K562 (cell line): ENCODE results near the gene RBKS. TPM values are rescaled to one million over a fixed set of nuclear protein-coding genes. Genes with fewer than 3 reads are reported as not detected.

ENCODE experiments used
- ARHGAP35 ChIP-seq: fragments of 450-650 bp; IDR thresholded peaks from 2 replicates; pipeline ENCODE4 v1.6.1; 2018; ENCODE audit not compliant: partially characterized antibody
- ESRRA ChIP-seq: fragments of 450-650 bp; IDR thresholded peaks from 2 replicates; pipeline ENCODE4 v1.6.1; 2014; ENCODE audit warnings: low read depth, mild to moderate bottlenecking, moderate library complexity, borderline replicate concordance
- GABPB2 ChIP-seq: fragments of 250-450 bp; sonication (Bioruptor Pico); conservative IDR thresholded peaks from 2 replicates; pipeline ENCODE4 v1.5.1; 2021; ENCODE audit warnings: mild to moderate bottlenecking
- KLF10 ChIP-seq: fragments of 250-450 bp; sonication (Bioruptor Pico); IDR thresholded peaks from 2 replicates; pipeline ENCODE4 v1.6.1; 2021; ENCODE audit warnings: matching md5 sums
- MLLT1 ChIP-seq, 2 experiments: fragments of 450-650 bp; IDR thresholded peaks; 2 replicates each; pipeline ENCODE4 v1.6.1; 2016
- MTA2 ChIP-seq: fragments of 450-650 bp; IDR thresholded peaks from 2 replicates; pipeline ENCODE4 v1.6.1; 2016; ENCODE audit warnings: low read depth
- NFE2L1 ChIP-seq: fragments of 450-650 bp; IDR thresholded peaks from 2 replicates; pipeline ENCODE4 v1.6.1; 2016; ENCODE audit warnings: missing genetic modification characterization, low read depth, mild to moderate bottlenecking, missing compliant biosample characterization, moderate library complexity, borderline replicate concordance
- NFXL1 ChIP-seq: fragments of 450-650 bp; formaldehyde crosslinking; IDR thresholded peaks from 2 replicates; pipeline ENCODE4 v1.4.0; 2021; ENCODE audit warnings: mild to moderate bottlenecking
- SMAD1 ChIP-seq: fragments of 150-350 bp; IDR thresholded peaks from 2 replicates; pipeline ENCODE4 v1.6.1; 2014; ENCODE audit warnings: low read length, low read depth; ENCODE audit not compliant: partially characterized antibody
- SMARCA5 ChIP-seq: fragments of 450-650 bp; IDR thresholded peaks from 2 replicates; pipeline ENCODE4 v1.6.1; 2016
- SP1 ChIP-seq: sonication (generic); formaldehyde crosslinking; IDR thresholded peaks from 2 replicates; pipeline ENCODE4 v1.8.1; 2022; ENCODE audit warnings: mild to moderate bottlenecking, missing genetic modification reagents
- UBTF ChIP-seq, 2 experiments: IDR thresholded peaks; 2 replicates each; pipeline ENCODE4 v1.6.1; 2012; ENCODE audit warnings: improper control_type of control experiment in 2 of 2, low read depth in 2 of 2, low read length in 2 of 2, borderline replicate concordance in 1 of 2
- XRCC5 ChIP-seq: fragments of 200-400 bp; formaldehyde crosslinking; IDR thresholded peaks from 2 replicates; pipeline ENCODE4 v1.6.1; 2017; ENCODE audit warnings: low read depth, mild to moderate bottlenecking, low read length
- ZFX ChIP-seq: sonication (generic); formaldehyde crosslinking; IDR thresholded peaks from 2 replicates; pipeline ENCODE4 v1.8.0; 2022; ENCODE audit warnings: mild to moderate bottlenecking, missing genetic modification reagents, moderate library complexity
- ZNF3 ChIP-seq: fragments of 250-450 bp; sonication (Bioruptor Pico); IDR thresholded peaks from 2 replicates; pipeline ENCODE4 v1.5.0; 2021; ENCODE audit warnings: mild to moderate bottlenecking, moderate library complexity
- polyA plus RNA-seq, 8 experiments: library from polyadenylated mRNA; depleted of rRNA in 4 of 8; stranded (reverse) in 5 of 8; unstranded in 3 of 8; fragments of >200 nt; fragmentation: Nextera tagmentation in 2 of 8; fragmentation: Illumina TruSeq in 1 of 8; extraction: Ambion mirVana in 2 of 8; extraction: Trizol in 1 of 8; gene quantifications; 2 replicates each; pipeline versions ENCODE4 v1.2.1 to v1.2.3, GENCODE V29; 2011 to 2014; ENCODE audit warnings: inconsistent platforms in 1 of 8, missing spikeins in 1 of 8
- total RNA-seq, 7 experiments: library from RNA; depleted of rRNA in 6 of 7; stranded (reverse); fragments of >200 nt in 6 of 7; fragmentation: Illumina TruSeq in 2 of 7; extraction: Trizol in 2 of 7; gene quantifications; 2 replicates each; pipeline versions ENCODE4 v1.2.1 to v1.2.3, GENCODE V29; 2011 to 2021; ENCODE audit warnings: low replicate concordance in 1 of 7
- TF ChIP-seq, protein P1 (sequence below): fragments of 450-650 bp; IDR thresholded peaks from 2 replicates; pipeline ENCODE4 v1.6.1; 2014; ENCODE audit warnings: low read depth, mild to moderate bottlenecking, moderate library complexity, borderline replicate concordance
- TF ChIP-seq, protein P2 (sequence below): fragments of 450-650 bp; IDR thresholded peaks from 2 replicates; pipeline ENCODE4 v1.6.1; 2016
- TF ChIP-seq, protein P3 (sequence below): sonication (generic); IDR thresholded peaks from 2 replicates; pipeline ENCODE4 v1.6.1; 2016
- TF ChIP-seq, protein P4 (sequence below): sonication (generic); formaldehyde crosslinking; IDR thresholded peaks from 2 replicates; pipeline ENCODE4 v1.8.0; 2022; ENCODE audit warnings: missing genetic modification reagents, mild to moderate bottlenecking, borderline replicate concordance

RBKS gene
- total and polyA plus RNA-seq, 9 of the 15 experiments (the other 6 are each of a cell fraction or from before 2014, with no cell fraction given): 0.06 to 0.39 (median 0.19) TPM

DNA sequence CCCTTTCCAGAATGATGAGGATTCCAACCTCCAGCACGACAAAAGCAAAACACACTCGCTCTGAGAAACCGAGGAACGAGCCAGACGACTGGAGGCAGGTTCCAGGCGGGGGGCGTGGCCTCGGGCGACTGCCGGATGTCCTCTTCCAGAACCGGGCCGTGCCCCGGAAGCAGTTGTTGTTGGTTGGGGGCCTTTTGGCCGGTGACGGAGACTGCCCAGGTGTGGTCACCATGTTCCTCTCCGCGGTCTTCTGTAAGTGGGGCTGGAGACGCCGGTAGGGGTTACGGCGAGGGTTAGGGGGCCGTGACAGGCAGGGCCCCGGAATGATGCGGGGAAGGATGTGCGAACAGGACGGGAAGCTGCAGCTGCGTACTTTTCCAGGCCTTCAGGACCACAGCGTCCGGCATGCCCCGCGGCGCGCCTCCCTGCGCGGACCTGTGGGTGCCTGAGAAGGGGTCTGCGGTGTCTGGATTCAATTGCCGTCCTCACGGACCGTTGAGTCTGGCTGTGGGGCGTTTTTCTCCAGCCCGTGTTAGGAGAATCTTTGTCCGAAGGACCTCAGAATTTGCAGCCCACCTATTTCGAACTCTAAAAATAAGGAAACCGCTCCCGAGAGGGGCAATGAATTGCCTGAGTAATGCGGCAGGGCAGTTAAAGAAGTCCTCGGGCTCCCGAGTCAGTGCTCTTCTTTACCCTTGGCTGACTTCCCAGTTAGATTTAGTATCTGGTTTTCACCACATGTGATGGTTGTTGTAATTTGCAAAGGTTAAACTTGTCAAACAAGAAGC is 118.4 kb downstream of the RBKS start, which contains the start of gene MRPL33 (continued):
- peak; percentile 85 for TF ChIP-seq MTA2
- no peak for TF ChIP-seq ARHGAP35
- TF ChIP-seq KLF10: no peak
- TF ChIP-seq, protein P1, sequence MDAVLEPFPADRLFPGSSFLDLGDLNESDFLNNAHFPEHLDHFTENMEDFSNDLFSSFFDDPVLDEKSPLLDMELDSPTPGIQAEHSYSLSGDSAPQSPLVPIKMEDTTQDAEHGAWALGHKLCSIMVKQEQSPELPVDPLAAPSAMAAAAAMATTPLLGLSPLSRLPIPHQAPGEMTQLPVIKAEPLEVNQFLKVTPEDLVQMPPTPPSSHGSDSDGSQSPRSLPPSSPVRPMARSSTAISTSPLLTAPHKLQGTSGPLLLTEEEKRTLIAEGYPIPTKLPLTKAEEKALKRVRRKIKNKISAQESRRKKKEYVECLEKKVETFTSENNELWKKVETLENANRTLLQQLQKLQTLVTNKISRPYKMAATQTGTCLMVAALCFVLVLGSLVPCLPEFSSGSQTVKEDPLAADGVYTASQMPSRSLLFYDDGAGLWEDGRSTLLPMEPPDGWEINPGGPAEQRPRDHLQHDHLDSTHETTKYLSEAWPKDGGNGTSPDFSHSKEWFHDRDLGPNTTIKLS: peak; percentile 84
- TF ChIP-seq NFE2L1: no peak
- TF ChIP-seq GABPB2: no peak
- no peak for TF ChIP-seq SMARCA5
- TF ChIP-seq ZNF3 (CRISPR knock-in tag): peak; percentile 51; the same call in 1 of the 2 replicates
- peak; percentile 82 for TF ChIP-seq SP1 (CRISPR knock-in tag)
- no peak for TF ChIP-seq XRCC5
- peak; percentile 58 for TF ChIP-seq SMAD1
- TF ChIP-seq ZFX: peak; percentile 97
- TF ChIP-seq MLLT1 (IDR thresholded peaks at IDR 0.05): 0 out of 4 replicates have a peak, but pooled peaks of 1 of the 2 experiments have one; percentile 28
- peak; percentile 68; the same call in 1 of the 2 replicates for TF ChIP-seq ESRRA
- TF ChIP-seq, protein P2, sequence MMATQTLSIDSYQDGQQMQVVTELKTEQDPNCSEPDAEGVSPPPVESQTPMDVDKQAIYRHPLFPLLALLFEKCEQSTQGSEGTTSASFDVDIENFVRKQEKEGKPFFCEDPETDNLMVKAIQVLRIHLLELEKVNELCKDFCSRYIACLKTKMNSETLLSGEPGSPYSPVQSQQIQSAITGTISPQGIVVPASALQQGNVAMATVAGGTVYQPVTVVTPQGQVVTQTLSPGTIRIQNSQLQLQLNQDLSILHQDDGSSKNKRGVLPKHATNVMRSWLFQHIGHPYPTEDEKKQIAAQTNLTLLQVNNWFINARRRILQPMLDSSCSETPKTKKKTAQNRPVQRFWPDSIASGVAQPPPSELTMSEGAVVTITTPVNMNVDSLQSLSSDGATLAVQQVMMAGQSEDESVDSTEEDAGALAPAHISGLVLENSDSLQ: peak; percentile 72
- no peak; a peak in 1 of 4 replicates for TF ChIP-seq UBTF (IDR thresholded peaks at IDR 0.05; ENCODE audit: borderline replicate concordance in 1 of 2, low read depth in 2 of 2, low read length in 2 of 2)
- TF ChIP-seq, protein P3, sequence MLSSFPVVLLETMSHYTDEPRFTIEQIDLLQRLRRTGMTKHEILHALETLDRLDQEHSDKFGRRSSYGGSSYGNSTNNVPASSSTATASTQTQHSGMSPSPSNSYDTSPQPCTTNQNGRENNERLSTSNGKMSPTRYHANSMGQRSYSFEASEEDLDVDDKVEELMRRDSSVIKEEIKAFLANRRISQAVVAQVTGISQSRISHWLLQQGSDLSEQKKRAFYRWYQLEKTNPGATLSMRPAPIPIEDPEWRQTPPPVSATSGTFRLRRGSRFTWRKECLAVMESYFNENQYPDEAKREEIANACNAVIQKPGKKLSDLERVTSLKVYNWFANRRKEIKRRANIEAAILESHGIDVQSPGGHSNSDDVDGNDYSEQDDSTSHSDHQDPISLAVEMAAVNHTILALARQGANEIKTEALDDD: peak; percentile 43; the same call in 1 of the 2 replicates
- TF ChIP-seq, protein P4, sequence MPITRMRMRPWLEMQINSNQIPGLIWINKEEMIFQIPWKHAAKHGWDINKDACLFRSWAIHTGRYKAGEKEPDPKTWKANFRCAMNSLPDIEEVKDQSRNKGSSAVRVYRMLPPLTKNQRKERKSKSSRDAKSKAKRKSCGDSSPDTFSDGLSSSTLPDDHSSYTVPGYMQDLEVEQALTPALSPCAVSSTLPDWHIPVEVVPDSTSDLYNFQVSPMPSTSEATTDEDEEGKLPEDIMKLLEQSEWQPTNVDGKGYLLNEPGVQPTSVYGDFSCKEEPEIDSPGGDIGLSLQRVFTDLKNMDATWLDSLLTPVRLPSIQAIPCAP: no peak
- TF ChIP-seq NFXL1 (CRISPR knock-in tag): no peak
